22Rv1 (cell line): Measurements from ENCODE around the gene CEBPB.

Source experiments
- CTCF ChIP-seq: fragments of 450-650 bp; IDR thresholded peaks from 2 replicates; pipeline ENCODE4 v1.5.1; 2017; ENCODE audit warnings: mild to moderate bottlenecking
- ZFX ChIP-seq: fragments of 450-650 bp; IDR thresholded peaks from 2 replicates; pipeline ENCODE4 v1.6.1; 2017; ENCODE audit warnings: antibody characterized with exemption, borderline replicate concordance

DNA sequence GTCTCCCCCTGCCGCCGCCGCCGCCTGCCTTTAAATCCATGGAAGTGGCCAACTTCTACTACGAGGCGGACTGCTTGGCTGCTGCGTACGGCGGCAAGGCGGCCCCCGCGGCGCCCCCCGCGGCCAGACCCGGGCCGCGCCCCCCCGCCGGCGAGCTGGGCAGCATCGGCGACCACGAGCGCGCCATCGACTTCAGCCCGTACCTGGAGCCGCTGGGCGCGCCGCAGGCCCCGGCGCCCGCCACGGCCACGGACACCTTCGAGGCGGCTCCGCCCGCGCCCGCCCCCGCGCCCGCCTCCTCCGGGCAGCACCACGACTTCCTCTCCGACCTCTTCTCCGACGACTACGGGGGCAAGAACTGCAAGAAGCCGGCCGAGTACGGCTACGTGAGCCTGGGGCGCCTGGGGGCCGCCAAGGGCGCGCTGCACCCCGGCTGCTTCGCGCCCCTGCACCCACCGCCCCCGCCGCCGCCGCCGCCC is 474 bp downstream of the CEBPB start:
- TF ChIP-seq CTCF = no peak
- TF ChIP-seq ZFX = no peak
